Measurements from ENCODE around the gene FAM118A.

FAM118A gene

GRCh38 chr22:45341498-45341897, 31.8 kb downstream of the FAM118A start:
- no peak overlapping the region for H3K4me2 ChIP-seq (ENCODE audit: low read length)
- no peaks in the 10 kb centered on the region for H3K9me2 ChIP-seq (ENCODE audit: low read depth, low read length)
- H3K9me3 ChIP-seq (ENCODE audit: low read length) = no peaks in the 10 kb centered on the region
- no peak overlapping the region for H3K4me3 ChIP-seq (ENCODE audit: low read depth, low read length, poor library complexity, severe bottlenecking)
- no peak overlapping the region for H2AFZ ChIP-seq (ENCODE audit: low read length)
- H3K27me3 ChIP-seq (ENCODE audit: insufficient read depth, low read length) = no peaks in the 10 kb centered on the region
- no peaks in the 10 kb centered on the region for H4K20me1 ChIP-seq (ENCODE audit: insufficient read depth, low read length)
- H3F3A ChIP-seq (ENCODE audit: insufficient read depth, low read length) = no peaks in the 10 kb centered on the region
- H3K4me1 ChIP-seq (ENCODE audit: insufficient read depth, low read length, severe bottlenecking) = no peaks in the 10 kb centered on the region
- no peaks in the 10 kb centered on the region for H3K79me2 ChIP-seq (ENCODE audit: insufficient read depth, low read length)
- no peak overlapping the region for H3K27ac ChIP-seq (ENCODE audit: low read depth, low read length, poor library complexity, severe bottlenecking)
- TF ChIP-seq EZH2 (IDR thresholded peaks at IDR 0.05; ENCODE audit: borderline replicate concordance, low read length) = no peak
- TF ChIP-seq CTCF (IDR thresholded peaks at IDR 0.05; ENCODE audit: low read length) = no peak
- peaks cover 23% of the 10 kb centered on the region; the same call in 1 of the 2 replicates for H3K36me3 ChIP-seq (ENCODE audit: insufficient read depth, low read length)
- no peak overlapping the region for H3K9ac ChIP-seq (ENCODE audit: low read length)

GRCh38 chr22:45343143-45343542, 33.4 kb downstream of the FAM118A start:
- H3K4me1 ChIP-seq (ENCODE audit: insufficient read depth, low read length, severe bottlenecking) = no peaks in the 10 kb centered on the region
- no peak overlapping the region for H2AFZ ChIP-seq (ENCODE audit: low read length)
- no peak overlapping the region for H3K27ac ChIP-seq (ENCODE audit: low read depth, low read length, poor library complexity, severe bottlenecking)
- no peak overlapping the region for H3K9ac ChIP-seq (ENCODE audit: low read length)
- H4K20me1 ChIP-seq (ENCODE audit: insufficient read depth, low read length) = no peaks in the 10 kb centered on the region
- H3K27me3 ChIP-seq (ENCODE audit: insufficient read depth, low read length) = no peaks in the 10 kb centered on the region
- no peaks in the 10 kb centered on the region for H3K79me2 ChIP-seq (ENCODE audit: insufficient read depth, low read length)
- peaks cover 17% of the 10 kb centered on the region; the same call in 1 of the 2 replicates for H3K36me3 ChIP-seq (ENCODE audit: insufficient read depth, low read length)
- no peak overlapping the region for H3K4me2 ChIP-seq (ENCODE audit: low read length)
- no peaks in the 10 kb centered on the region for H3K9me3 ChIP-seq (ENCODE audit: low read length)
- H3K4me3 ChIP-seq (ENCODE audit: low read depth, low read length, poor library complexity, severe bottlenecking) = no peak overlapping the region
- no peaks in the 10 kb centered on the region for H3K9me2 ChIP-seq (ENCODE audit: low read depth, low read length)
- no peaks in the 10 kb centered on the region for H3F3A ChIP-seq (ENCODE audit: insufficient read depth, low read length)
- TF ChIP-seq CTCF (IDR thresholded peaks at IDR 0.05; ENCODE audit: low read length) (no peak), EZH2 (IDR thresholded peaks at IDR 0.05; ENCODE audit: borderline replicate concordance, low read length) (no peak)

- Histone ChIP-seq H3K36me3 (ENCODE audit: insufficient read depth, low read length) (peaks cover 13% of the 10 kb centered on the region; the same call in 1 of the 2 replicates), H3K4me2 (ENCODE audit: low read length) (no peak overlapping the region), H4K20me1 (ENCODE audit: insufficient read depth, low read length) (no peaks in the 10 kb centered on the region), H3F3A (ENCODE audit: insufficient read depth, low read length) (no peaks in the 10 kb centered on the region), H3K9ac (ENCODE audit: low read length) (no peak overlapping the region), H3K4me1 (ENCODE audit: insufficient read depth, low read length, severe bottlenecking) (no peaks in the 10 kb centered on the region), H3K4me3 (ENCODE audit: low read depth, low read length, poor library complexity, severe bottlenecking) (no peak overlapping the region), H3K27me3 (ENCODE audit: insufficient read depth, low read length) (no peaks in the 10 kb centered on the region), H3K9me2 (ENCODE audit: low read depth, low read length) (no peaks in the 10 kb centered on the region), H3K9me3 (ENCODE audit: low read length) (no peaks in the 10 kb centered on the region), H3K79me2 (ENCODE audit: insufficient read depth, low read length) (no peaks in the 10 kb centered on the region), H3K27ac (ENCODE audit: low read depth, low read length, poor library complexity, severe bottlenecking) (no peak overlapping the region), H2AFZ (ENCODE audit: low read length) (no peak overlapping the region)
- no peak for TF ChIP-seq EZH2 (IDR thresholded peaks at IDR 0.05; ENCODE audit: borderline replicate concordance, low read length)
- TF ChIP-seq CTCF (IDR thresholded peaks at IDR 0.05; ENCODE audit: low read length) = no peak; the same call in 1 of the 2 replicates
Observed at GRCh38 chr22:45344334-45344733, 34.6 kb downstream of the FAM118A start.
